GM21447 (cell line): ENCODE results near the gene POLH.
"Not testable (repeated sequence)": the region's sequence is repeated elsewhere in the genome, so short reads cannot be mapped to it uniquely, and the experiment has no call there.

Source experiments
- ATAC-seq: cut with Tn5 transposase; IDR thresholded peaks from one replicate; pipeline ENCODE4 v1.9.1; 2021; ENCODE audit not compliant: unreplicated experiment

Gene POLH

GRCh38 chr6:43575772-43576551 is at the start of gene POLH, which contains the start of gene XPO5:
TSS of gene POLH (plus strand) at chr6:43576185. CDS start at chr6:43582320, 6,135 bp downstream.
TSS of gene XPO5 (minus strand) at chr6:43576038. CDS start at chr6:43575864, 174 bp downstream.
- peak; percentile 79 for ATAC-seq

- ATAC-seq, result no peak
Measured at GRCh38 chr6:43532201-43532600, 43.8 kb upstream of the POLH start.

GRCh38 chr6:43538986-43539385 is 37.0 kb upstream of the POLH start:
- not testable (repeated sequence) for ATAC-seq

GRCh38 chr6:43539409-43539808 is 36.6 kb upstream of the POLH start:
- ATAC-seq, result not testable (repeated sequence)

- ATAC-seq, result no peak
Measured at GRCh38 chr6:43540507-43540906, 35.5 kb upstream of the POLH start.

- no peak for ATAC-seq
Measured at GRCh38 chr6:43541774-43542471, 34.1 kb upstream of the POLH start.

GRCh38 chr6:43544461-43544860 is 31.5 kb upstream of the POLH start:
- no peak for ATAC-seq

- no peak for ATAC-seq
Measured at GRCh38 chr6:43547222-43547621, 28.8 kb upstream of the POLH start.

- ATAC-seq, result not testable (repeated sequence)
Measured at GRCh38 chr6:43557620-43558019, 18.4 kb upstream of the POLH start.

- no peak for ATAC-seq
Measured at GRCh38 chr6:43559328-43559727, 16.7 kb upstream of the POLH start.

GRCh38 chr6:43570876-43571441 is 5.0 kb upstream of the POLH start:
- no peak for ATAC-seq

GRCh38 chr6:43572015-43572414 is 4.0 kb upstream of the POLH start:
- ATAC-seq, result no peak

- peak; percentile 26 for ATAC-seq
Measured at GRCh38 chr6:43575105-43575771, 747 bp upstream of the POLH start.

- ATAC-seq, result no peak
Measured at GRCh38 chr6:43578748-43579147, 2.8 kb downstream of the POLH start.

GRCh38 chr6:43579171-43579570 is 3.2 kb downstream of the POLH start:
- no peak for ATAC-seq

GRCh38 chr6:43582911-43583310 is 6.9 kb downstream of the POLH start:
- no peak for ATAC-seq

- ATAC-seq, result no peak
Measured at GRCh38 chr6:43584892-43585570, 9.0 kb downstream of the POLH start.

- no peak for ATAC-seq
Measured at GRCh38 chr6:43588194-43588593, 12.2 kb downstream of the POLH start.

GRCh38 chr6:43589564-43589963 is 13.6 kb downstream of the POLH start:
- ATAC-seq, result not testable (repeated sequence)

- ATAC-seq, result no peak
Measured at GRCh38 chr6:43593938-43594337, 18.0 kb downstream of the POLH start.

GRCh38 chr6:43600595-43600994 is 24.6 kb downstream of the POLH start:
- no peak for ATAC-seq
